Measurements from ENCODE around the gene RCC1.
"Not testable (repeated sequence)": the region's sequence is repeated elsewhere in the genome, so short reads cannot be mapped to it uniquely, and the experiment has no call there.

RCC1 gene

DNA sequence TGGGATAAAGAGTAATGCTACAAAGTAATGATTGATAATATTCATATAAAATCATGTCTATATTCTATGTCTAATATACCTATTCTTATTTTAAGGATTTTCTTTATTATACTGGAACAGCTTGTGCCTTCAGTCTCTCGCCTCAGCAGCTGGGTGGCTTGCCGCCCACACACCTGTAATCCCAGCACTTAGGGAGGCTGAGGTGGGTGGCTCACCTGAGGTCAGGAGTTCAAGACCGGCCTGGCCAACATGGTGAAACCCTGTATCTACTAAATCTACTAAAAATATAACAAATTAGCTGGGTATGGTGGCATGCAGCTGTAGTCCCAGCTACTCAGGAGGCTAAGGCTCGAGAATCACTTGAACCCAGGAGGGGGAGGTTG, 39.4 kb downstream of the RCC1 start:
- no peak for DNase-seq (ENCODE audit: low read depth in 2 of 2)

DNA sequence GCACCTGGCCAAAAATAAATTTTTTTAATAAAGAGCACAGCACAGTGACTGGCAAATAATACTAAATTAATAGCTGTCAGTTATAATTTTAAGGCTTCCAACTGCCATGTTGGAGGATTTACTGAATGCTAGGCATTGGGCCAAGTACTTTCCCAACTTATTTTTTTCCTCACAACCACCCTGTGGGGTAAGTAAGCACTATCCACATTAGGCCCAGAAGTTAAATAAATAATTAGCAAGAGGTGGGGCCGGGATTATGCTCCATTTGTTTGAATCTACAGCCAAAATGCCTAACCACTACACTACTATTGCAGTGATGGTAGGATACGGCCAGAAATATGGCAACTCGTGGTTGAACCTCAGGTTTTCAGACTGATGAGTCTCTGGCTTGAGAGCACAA, 42.5 kb downstream of the RCC1 start:
- no peak for DNase-seq (ENCODE audit: low read depth in 2 of 2)

DNA sequence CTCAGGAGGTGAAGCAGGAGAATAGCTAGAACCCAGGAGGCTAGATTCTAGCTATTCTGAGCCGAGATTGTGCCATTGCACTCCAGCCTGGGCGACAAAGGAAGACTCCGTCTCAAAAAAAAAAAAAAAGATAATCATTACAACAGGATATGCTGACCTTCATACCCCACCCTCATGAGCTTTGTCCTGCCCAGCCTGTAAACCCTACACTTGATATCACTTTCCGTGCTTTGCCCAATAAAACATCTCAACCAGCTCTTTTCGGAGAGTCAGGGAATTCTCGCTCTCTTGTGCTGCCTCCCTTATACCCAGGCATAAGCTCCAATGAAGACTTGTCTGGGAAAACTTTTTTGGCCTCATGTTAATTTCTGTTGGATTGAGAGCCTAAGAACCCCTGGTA, 45.5 kb downstream of the RCC1 start:
- no peak for DNase-seq (ENCODE audit: low read depth in 2 of 2)

DNA sequence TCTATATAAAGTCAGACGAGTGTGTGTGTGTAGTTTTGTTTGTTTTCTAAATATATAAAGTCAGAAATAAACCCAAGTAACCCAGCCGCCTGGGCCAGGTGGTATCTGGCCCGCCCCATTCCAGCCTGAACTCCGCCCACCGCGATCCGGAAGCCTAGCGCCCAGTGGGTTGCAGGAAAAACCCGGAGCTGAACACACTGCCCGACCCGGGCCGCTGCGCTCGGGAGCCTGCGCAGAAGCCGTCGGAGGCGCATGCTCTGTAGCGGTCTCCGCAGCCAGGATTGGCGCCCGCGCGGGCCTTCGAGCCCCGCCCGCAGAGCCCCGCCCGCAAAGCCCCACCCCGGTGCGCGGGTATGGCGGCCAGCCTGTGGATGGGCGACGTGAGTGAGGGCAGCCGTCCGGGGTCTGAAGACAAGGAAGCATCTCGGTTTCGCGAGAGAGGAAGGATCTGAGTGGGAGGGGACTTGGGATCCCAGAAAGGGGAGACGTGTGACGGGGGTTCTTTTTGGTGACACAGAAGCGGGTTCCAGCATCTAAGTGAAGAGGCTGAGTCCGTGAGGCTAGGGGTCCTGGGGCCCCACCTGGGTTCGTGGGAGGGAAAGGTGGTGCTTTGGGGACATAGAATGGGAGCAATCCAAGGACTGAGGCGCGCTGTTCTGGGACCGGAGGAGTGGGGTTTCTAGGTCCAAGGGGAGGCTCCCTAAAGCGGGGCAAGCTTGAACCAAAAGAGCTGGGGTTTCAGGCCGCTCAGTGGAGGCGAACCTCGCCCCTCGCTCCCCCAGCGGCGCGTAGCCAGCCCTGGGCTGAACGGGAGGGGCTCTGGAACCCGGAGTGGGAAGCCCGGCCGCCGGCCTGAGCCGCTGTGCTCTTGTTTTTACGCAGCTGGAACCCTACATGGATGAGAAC, 47.2 kb downstream of the RCC1 start, which contains the start of gene TRNAU1AP:
TSS of gene TRNAU1AP (plus strand) at position 328 of the 906 bp plus-strand sequence. CDS start at position 354, 26 bp downstream.
- peak; percentile 93 to 94 for DNase-seq (ENCODE audit: low read depth in 2 of 2)

DNA sequence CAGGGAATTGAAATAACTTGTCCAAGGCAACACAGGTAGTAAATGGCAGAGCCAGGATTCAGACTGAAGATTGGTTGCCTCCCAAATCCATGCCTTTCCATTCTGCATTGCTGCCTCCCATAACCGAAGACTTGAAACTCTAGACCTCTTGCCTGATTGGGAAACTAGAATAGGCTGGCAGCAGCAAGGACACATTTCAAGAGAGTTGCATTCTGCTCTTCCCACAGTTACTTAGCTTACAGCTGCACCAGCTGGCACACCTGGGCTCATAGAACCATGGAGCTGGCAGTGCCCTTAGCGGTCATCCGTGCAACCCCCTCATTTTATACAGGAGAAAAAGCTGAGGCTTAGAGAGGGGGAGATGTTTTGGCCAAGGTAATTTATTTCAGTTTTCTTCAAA, 55.0 kb downstream of the RCC1 start:
- DNase-seq (ENCODE audit: low read depth in 2 of 2) = no peak

DNA sequence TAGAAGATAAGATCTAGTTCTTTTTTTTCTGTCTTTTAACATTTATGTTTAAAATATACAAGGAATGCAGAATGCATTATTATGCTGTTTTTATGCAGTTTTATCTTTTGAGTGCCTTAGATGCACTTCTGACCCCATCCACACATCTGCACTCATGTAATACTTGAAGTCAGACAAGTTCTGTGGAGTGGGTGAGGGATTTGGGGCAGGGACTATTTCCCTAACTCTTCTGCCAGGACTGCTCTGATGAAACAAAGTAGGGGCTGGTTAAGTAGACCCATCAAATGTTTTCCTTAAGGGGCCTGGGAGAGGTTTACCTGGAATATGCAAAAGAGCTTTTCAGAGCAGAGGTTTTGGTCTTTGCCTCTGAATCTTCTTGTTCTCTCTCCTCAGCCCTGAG, 58.5 kb downstream of the RCC1 start:
- DNase-seq (ENCODE audit: low read depth in 2 of 2) = no peak

DNA sequence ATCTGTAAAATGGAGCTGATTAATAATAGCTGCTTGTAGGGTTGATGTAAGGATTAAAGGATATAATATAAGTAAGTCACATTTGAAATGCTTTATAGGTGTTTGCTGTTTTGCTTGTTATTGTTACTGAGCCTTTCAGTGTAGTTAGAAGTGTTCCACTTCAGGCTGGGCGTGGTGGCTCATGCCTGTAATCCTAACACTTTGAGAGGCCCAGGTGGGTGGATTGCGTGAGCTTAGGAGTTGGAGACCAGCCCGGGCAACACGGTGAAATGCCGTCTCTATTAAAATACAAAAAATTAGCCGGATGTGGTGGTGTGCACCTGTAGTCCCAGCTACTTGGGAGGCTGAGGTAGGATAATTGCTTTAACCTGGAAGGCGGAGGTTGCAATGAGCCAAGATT, 59.2 kb downstream of the RCC1 start:
- no peak for DNase-seq (ENCODE audit: low read depth in 2 of 2)

DNA sequence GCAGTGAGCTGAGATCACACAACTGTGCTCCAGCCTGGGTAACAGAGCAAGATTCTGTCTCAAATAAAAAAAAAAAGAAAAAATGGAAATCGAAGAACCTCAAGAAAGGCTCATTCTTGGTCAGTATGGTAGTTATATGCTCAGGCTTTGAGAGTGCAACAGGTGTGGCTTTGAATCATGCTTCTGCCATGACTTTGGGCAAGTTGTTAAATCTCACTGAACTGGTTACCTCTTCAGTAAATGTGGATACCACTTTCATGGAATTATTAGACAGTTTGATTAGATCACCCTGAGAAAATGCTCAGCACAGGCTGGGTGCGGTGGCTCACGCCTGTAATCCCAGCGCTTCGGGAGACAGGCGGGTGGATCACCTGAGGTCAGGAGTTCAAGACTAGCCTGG, 59.9 kb downstream of the RCC1 start:
- DNase-seq (ENCODE audit: low read depth in 2 of 2) = no peak

DNA sequence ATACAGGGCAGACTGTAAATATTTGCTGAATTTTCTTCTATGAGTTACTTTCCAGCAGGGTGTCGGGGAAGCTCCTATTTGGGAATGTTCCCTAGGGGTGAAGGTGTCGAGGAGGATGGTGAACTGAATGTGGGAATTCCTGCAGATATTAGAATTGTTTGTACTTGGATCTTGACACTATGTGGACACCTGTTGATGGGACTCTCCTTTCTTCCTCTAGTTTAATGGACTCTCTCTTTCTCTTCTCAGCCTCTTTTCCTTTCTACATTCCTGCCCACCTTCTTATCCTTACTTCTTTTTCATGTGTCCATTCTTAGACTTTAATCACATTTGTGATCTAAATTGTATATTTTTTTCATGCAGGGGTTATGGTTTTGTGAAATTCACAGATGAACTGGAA, 61.1 kb downstream of the RCC1 start:
- DNase-seq (ENCODE audit: low read depth in 2 of 2) = no peak

DNA sequence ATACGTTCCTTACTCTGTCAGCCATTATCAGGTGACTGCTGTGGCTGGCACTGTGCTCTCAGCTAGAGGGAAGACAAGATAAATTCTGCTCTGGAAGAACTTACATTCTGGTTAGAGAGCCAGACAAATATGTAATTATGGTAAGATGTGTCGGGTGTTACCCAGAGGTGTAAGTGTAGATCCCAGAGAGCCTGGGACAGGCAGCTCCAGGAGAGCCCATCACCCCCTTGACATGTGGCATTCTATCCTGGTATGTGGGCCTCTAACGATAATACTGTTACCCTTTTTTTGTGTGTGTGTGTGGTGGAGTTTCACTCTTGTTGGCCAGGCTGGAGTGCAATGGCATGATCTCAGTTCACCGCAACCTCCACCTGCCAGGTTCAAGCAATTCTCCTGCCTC, 66.1 kb downstream of the RCC1 start:
- DNase-seq (ENCODE audit: low read depth in 2 of 2) = no peak

DNA sequence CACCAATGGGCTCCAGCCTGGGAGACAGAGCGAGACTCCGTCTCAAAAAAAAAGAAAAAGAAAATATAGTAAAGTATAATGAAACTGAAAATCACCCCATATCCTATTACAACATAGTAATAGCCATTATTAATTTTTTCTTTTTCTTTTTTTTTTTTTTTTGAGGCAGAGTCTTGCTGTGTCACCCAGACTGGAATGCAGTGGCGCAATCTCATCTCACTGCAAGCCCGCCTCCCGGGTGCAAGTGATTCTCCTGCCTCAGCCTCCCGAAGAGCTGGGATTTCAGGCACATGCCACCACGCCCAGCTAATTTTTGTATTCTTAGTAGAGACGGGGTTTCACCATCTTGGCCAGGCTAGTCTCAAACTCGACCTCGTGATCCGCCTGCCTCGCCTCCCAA, 67.0 kb downstream of the RCC1 start:
- DNase-seq (ENCODE audit: low read depth in 2 of 2) = not testable (repeated sequence)

DNA sequence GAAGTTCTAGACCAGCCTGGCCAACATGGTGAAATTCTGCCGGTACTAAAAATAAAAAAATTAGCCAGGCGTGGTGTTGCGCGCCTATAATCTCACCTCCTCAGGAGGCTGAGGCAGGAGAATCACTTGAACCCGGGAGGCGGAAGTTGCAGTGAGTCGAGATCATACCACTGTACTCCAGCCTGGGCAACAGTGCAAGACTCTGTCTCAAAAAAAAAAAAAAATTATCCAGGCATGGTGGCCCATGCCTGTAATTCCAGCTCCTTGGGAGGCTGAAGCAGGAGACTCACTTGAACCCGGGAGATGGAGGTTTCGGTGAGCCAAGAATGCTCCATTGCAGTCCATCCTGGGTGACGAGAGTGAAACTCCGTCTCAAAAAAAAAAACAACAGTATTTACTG, 67.7 kb downstream of the RCC1 start:
- DNase-seq (ENCODE audit: low read depth in 2 of 2) = no peak

DNA sequence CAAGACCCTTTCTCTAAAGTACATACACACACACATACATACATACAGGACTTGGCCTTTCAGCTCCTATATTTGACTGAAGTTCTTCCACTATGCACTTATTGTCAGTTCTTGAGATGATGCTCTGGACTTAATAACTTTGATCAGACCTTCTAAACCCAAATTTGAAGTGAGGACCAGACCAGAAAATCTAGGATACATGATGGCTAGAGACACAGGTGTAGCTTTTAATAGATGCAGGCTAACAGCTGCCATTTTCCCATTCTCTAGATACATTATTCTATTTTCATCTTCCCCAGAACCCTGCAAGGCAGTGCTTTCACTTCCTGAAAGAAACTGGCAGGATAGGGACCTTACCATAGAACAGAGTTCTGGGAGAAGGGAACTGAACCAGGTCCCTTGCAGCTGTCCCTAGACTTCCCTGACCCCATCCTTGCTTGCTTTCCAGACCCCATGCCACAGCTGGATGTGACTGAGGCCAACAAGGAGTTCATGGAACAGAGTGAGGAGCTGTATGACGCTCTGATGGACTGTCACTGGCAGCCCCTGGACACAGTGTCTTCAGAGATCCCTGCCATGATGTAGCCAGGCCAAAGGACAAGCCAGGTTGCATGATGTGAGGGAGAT, 71.3 kb downstream of the RCC1 start:
- DNase-seq (ENCODE audit: low read depth in 2 of 2) = no peak

DNA sequence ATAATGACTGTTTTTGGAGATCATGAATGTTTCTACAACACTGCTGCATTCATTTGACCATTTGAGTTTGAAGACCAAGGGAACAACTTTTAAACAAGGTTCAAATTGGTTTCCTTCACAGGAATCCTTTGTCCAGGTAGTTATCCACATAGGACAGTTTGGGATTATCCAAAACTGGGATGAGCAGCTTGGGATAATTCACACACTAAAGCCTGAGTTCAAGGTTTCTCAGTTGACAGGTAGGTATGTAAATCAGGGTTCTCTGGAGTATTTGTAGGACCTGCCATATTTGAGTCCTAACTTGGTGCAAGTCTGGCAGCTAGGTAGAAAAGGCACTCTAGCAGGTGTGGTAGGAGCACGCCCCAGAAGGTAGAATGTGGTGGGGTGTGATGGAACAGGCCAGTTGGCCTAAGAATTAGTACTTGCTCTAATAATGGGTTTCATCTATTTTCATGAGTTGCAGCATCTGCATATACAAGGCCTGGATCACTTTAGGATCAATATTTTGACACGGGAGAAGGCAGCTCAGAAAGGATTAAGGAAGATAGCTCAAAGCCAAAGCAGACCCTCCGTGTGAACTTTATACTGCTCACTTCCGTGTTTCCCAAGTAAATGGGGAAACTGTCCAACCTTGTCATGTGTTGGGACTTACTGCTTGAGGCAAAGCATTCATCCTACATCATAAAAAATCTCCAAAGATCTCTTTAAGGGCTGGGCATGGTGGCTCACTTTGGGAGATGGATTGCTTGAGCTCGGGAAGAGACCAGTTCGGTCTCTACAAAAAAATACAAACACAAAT, 72.1 kb downstream of the RCC1 start:
- no peak for DNase-seq (ENCODE audit: low read depth in 2 of 2)

DNA sequence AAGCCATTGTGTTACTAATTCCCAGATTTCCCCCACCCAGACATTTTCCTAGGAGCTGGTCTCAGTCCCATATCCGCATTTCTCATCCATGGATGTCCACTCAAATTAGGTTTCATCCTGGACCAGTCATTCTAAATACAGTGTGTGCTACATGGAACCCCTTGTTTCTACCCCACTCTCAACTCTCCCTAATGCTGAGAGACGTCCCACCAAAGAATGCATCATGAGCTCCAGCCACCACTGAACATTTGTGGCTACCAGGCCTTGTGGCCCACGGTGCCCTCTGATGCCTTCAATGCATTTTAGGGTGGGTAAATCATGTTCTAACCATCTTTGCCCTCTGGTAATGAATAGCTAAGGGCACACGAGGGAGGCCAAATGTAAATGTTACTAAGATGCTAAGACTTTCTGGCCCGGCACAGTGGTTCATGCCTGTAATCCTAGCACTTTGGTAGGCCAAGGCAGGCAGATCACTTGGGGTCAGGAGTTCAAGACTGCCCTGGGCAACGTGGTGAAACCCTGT, 72.9 kb downstream of the RCC1 start:
- DNase-seq (ENCODE audit: low read depth in 2 of 2) = no peak

DNA sequence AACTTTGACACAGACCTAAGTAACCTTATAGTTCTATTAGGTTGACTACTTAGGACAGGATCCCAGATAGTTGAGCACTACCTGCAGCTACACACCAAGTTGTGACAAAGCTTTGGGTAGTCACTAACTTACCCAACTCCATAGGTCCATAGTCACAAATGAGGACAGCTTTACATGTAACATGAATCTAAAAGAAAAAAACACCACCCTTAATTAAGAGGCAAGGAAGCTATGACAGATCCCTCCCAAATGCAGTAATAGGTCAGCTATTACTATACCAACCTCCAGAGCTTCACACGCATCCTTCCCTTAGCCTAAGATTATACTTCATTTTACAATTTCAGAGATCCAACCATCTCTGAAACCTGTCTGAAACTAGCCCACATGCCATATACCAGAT, 73.6 kb downstream of the RCC1 start:
- DNase-seq (ENCODE audit: low read depth in 2 of 2) = no peak

DNA sequence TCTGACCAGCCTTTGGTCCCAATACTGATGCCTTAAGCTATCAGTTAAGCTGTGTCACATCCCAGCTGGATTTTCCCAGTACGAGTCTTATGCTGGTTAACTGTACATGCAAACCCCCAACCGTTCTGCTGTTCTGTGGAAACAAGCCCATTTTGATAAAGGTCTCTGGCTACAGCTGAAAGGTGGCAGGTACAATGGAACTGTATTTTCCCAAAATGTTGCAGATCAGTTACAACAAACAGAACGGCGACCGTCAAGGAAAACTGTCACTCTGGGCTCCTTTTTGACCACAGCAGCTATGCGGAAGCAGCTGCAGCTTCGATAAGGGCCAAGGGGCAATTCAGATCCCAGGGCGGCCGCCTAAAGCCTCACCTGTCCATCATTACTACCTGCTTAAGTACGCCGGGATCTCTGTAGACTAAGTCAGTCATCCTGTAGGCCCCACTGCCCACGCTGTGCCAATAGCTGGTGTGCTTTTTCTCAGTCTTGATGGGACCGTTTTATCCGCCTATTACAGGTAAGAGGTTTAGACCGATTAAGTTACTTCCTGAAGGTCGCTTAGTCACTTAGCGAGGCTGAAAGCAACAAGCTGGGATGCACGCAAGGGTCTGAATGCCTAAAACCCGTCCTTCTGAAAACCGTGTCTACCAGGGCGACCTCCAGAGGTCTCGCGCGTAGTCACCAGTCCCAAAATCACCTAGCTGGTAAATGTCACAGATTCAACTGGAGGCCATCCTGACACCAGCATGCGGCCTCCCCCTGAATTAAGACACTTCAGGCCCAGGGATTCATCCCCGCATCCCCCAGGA, 75.1 kb downstream of the RCC1 start:
- DNase-seq (ENCODE audit: low read depth in 2 of 2) = peak; percentile 20 to 43

DNA sequence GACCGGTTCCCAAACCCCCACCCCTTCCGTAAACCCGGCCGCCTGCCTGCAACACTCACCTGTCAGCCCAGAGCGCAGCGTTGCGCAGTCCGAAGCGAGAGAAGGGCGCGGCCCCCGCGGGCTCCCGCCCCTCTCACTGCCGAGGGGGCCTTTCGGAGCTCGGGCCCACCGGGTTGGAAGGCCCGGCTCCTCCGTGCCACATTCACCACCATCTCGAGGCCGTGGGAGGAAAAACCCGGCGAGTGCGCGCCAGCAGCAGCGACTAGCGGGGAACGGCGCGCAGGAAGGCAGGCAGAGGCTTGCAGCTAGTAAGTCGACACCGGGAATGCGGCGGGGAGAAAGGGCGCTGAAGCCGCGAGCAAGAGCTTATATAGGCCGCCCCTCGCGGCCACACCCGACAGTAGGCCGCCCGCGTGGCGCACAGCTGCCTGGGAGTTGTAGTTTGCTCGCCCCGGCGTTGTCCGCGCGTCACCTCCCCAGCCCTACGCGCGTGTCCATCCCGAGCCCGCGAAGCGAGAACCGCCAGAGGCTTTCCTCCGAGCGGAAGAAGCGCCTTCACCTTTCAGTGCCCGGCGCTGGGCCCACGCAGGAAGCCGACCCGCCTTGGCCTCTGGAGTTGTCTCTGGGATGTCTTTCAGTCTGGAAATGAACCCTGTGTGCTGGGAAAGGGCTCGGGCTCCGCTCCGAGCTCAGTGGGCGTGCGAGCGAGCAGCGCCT, 75.8 kb downstream of the RCC1 start:
- peak; percentile 82 to 86 for DNase-seq (ENCODE audit: low read depth in 2 of 2)

DNA sequence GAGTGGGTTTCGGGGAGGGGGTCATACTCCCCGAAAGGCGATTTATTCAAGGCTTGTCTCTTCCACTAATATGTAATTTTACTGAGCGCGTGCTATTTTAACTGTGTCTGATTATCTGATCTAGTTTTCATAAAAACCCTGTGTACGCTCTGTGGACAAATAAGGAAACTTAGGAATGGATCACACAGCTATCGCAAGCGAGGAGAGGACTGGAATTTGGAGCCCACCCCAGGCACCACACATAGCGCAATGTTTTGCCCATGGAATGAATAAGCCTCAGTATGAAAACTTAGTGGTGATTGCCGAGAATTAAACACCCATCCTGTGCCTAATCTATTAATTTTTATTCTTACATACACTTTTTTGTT, 76.4 kb downstream of the RCC1 start:
- no peak for DNase-seq (ENCODE audit: low read depth in 2 of 2)

DNA sequence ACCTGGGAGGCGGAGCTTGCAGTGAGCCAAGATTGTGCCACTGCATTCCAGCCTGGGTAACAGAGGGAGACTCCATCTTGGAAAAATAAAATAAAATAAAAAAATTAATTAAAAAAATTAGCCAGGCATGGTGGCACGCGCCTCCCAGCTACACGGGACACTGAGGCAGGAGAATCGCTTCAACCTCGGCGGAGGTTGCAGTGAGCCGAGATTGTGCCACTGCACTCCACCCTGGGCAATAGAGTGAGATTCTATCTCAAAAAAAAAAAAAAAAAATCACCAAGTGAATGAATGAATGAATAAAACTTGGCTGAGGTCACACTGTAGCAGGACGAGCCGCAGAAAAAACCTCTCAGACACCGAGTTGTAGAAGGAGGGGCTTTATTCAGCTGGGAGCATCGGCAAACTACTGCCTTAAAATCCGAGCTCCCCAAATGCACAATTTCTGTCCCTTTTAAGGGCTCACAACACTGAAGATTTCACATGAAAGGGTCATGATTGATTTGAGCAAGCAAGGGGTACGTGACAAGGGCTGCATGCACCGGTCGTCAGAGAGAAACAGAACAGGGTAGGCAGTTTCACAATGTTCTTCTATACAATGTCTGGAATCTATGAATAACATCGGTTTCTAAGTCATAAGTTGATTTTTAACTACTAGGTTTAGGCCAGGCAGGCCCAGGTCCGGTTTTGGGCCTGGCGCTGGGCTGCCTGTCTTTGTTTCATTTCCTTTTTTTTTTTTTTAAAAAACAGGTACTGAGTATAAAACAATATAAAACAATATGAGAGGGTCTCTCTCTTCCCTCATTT, 80.9 kb downstream of the RCC1 start:
- DNase-seq (ENCODE audit: low read depth in 2 of 2) = not testable (repeated sequence)

All from activated CD8-positive, alpha-beta memory T cell treated with anti-CD3 and anti-CD28 coated beads for 4 hours (primary cell).